NCI-H2107 (cell line): Measurements from ENCODE around the gene MYH9.

Experiments used
- DNase-seq: peaks from one replicate; lab custom pipeline; 2025; lab: John Stamatoyannopoulos, UW

The MYH9 gene

GRCh38 chr22:36386351-36386899, 1.3 kb downstream of the MYH9 start:
- DNase-seq: no peak

- DNase-seq: peak; percentile 44
Observed at GRCh38 chr22:36385491-36386350, 2.0 kb downstream of the MYH9 start.

GRCh38 chr22:36384766-36385481, 2.8 kb downstream of the MYH9 start:
- DNase-seq: no peak

GRCh38 chr22:36383110-36383581, 4.6 kb downstream of the MYH9 start:
- DNase-seq: no peak

GRCh38 chr22:36381513-36382128, 6.1 kb downstream of the MYH9 start:
- no peak for DNase-seq

GRCh38 chr22:36379593-36380361, 8.0 kb downstream of the MYH9 start:
- no peak for DNase-seq

- DNase-seq: no peak
Observed at GRCh38 chr22:36378869-36379217, 8.9 kb downstream of the MYH9 start.

GRCh38 chr22:36378080-36378868, 9.5 kb downstream of the MYH9 start:
- DNase-seq: no peak

GRCh38 chr22:36377022-36377631, 10.6 kb downstream of the MYH9 start:
- no peak for DNase-seq

- no peak for DNase-seq
Observed at GRCh38 chr22:36376265-36376664, 11.5 kb downstream of the MYH9 start.

GRCh38 chr22:36375071-36375980, 12.4 kb downstream of the MYH9 start:
- no peak for DNase-seq

- DNase-seq: no peak
Observed at GRCh38 chr22:36374603-36375024, 13.2 kb downstream of the MYH9 start.

- no peak for DNase-seq
Observed at GRCh38 chr22:36373258-36373579, 14.5 kb downstream of the MYH9 start.

GRCh38 chr22:36371920-36372319, 15.8 kb downstream of the MYH9 start:
- no peak for DNase-seq

GRCh38 chr22:36369922-36370791, 17.6 kb downstream of the MYH9 start:
- no peak for DNase-seq

GRCh38 chr22:36369004-36369921, 18.5 kb downstream of the MYH9 start:
- no peak for DNase-seq

GRCh38 chr22:36368359-36368983, 19.3 kb downstream of the MYH9 start:
- DNase-seq: no peak
